Stimulated activated CD8-positive, alpha-beta memory T cell treated with anti-CD3 and anti-CD28 coated beads, Interleukin-7, amount 100 ng/mL, for 1 hour (primary cell): Measurements from ENCODE around the gene APOD.

ENCODE experiments used
- DNase-seq, 2 donors: peaks; one replicate each; pipeline ENCODE4 v3.0.0-alpha.2; 2020; ENCODE audit warnings: low read depth in 2 of 2

Gene APOD

GRCh38 chr3:195587406-195587805 lies 3.7 kb upstream of the APOD start:
- DNase-seq: no peak

GRCh38 chr3:195584543-195584870 lies 767 bp upstream of the APOD start:
- no peak for DNase-seq

GRCh38 chr3:195582947-195583346 lies 793 bp downstream of the APOD start:
- no peak for DNase-seq

- no peak for DNase-seq
Observed at GRCh38 chr3:195580744-195581443, 2.8 kb downstream of the APOD start.

- DNase-seq: no peak
Observed at GRCh38 chr3:195579281-195579680, 4.5 kb downstream of the APOD start.

- DNase-seq: no peak
Observed at GRCh38 chr3:195578565-195578964, 5.2 kb downstream of the APOD start.

- DNase-seq: no peak
Observed at GRCh38 chr3:195577645-195578177, 6.0 kb downstream of the APOD start.

GRCh38 chr3:195574497-195575304 lies 9.0 kb downstream of the APOD start:
- DNase-seq: no peak

- DNase-seq: no peak
Observed at GRCh38 chr3:195573611-195574496, 9.9 kb downstream of the APOD start.

GRCh38 chr3:195571361-195571760 lies 12.4 kb downstream of the APOD start:
- DNase-seq: no peak

GRCh38 chr3:195570912-195571311 lies 12.8 kb downstream of the APOD start:
- no peak for DNase-seq

GRCh38 chr3:195570344-195570743 lies 13.4 kb downstream of the APOD start:
- no peak for DNase-seq

- DNase-seq: no peak
Observed at GRCh38 chr3:195568630-195569029, 15.1 kb downstream of the APOD start.

- DNase-seq: no peak
Observed at GRCh38 chr3:195566797-195567196, 16.9 kb downstream of the APOD start.

GRCh38 chr3:195565716-195566115 lies 18.0 kb downstream of the APOD start:
- DNase-seq: no peak

- no peak for DNase-seq
Observed at GRCh38 chr3:195563317-195563716, 20.4 kb downstream of the APOD start.

GRCh38 chr3:195559723-195560409 lies 23.9 kb downstream of the APOD start:
- DNase-seq: no peak

- no peak for DNase-seq
Observed at GRCh38 chr3:195558602-195559001, 25.1 kb downstream of the APOD start.

- no peak for DNase-seq
Observed at GRCh38 chr3:195557322-195557721, 26.4 kb downstream of the APOD start.

- no peak for DNase-seq
Observed at GRCh38 chr3:195556390-195556789, 27.4 kb downstream of the APOD start.

GRCh38 chr3:195555110-195555509 lies 28.6 kb downstream of the APOD start:
- DNase-seq: no peak

- no peak for DNase-seq
Observed at GRCh38 chr3:195554458-195554857, 29.3 kb downstream of the APOD start.
